Stimulated activated CD8-positive, alpha-beta memory T cell treated with anti-CD3 and anti-CD28 coated beads, Interleukin-4, amount 100 ng/mL, for 1 hour (primary cell): ENCODE measurements around the gene NACC1.
A peak's percentile ranks its signal among the peaks of the same experiment; 100 is the strongest.

Experiments
- DNase-seq, 2 donors: peaks; one replicate each; pipeline ENCODE4 v3.0.0-alpha.2; 2020; ENCODE audit warnings: low read depth in 2 of 2, low spot score in 1 of 2

The NACC1 gene

GRCh38 chr19:13117772-13118423, at the start of gene NACC1:
Gene NACC1 (plus strand): TSS chr19:13118264. CDS start chr19:13135208, 16,944 bp downstream.
- peak; percentile 57 to 74 for DNase-seq

GRCh38 chr19:13069415-13070359, 48.4 kb upstream of the NACC1 start:
- DNase-seq = no peak

GRCh38 chr19:13070425-13071140, 47.5 kb upstream of the NACC1 start:
- no peak for DNase-seq

- DNase-seq = no peak
Observed at GRCh38 chr19:13071444-13072187, 46.4 kb upstream of the NACC1 start.

- DNase-seq = no peak
Observed at GRCh38 chr19:13072188-13072908, 45.7 kb upstream of the NACC1 start.

- DNase-seq = no peak
Observed at GRCh38 chr19:13073263-13073662, 44.8 kb upstream of the NACC1 start.

- no peak for DNase-seq
Observed at GRCh38 chr19:13074378-13074777, 43.7 kb upstream of the NACC1 start.

- DNase-seq = no peak
Observed at GRCh38 chr19:13076320-13076719, 41.7 kb upstream of the NACC1 start.

GRCh38 chr19:13076787-13077186, 41.3 kb upstream of the NACC1 start:
- DNase-seq = no peak

- no peak for DNase-seq
Observed at GRCh38 chr19:13077240-13077639, 40.8 kb upstream of the NACC1 start.

GRCh38 chr19:13078381-13078780, 39.7 kb upstream of the NACC1 start:
- no peak for DNase-seq

- DNase-seq = no peak
Observed at GRCh38 chr19:13078897-13079541, 39.0 kb upstream of the NACC1 start.

- DNase-seq = no peak
Observed at GRCh38 chr19:13079542-13079986, 38.5 kb upstream of the NACC1 start.

- no peak for DNase-seq
Observed at GRCh38 chr19:13082192-13083007, 35.7 kb upstream of the NACC1 start.

GRCh38 chr19:13083008-13083404, 35.1 kb upstream of the NACC1 start:
- no peak for DNase-seq

- DNase-seq = no peak
Observed at GRCh38 chr19:13083627-13084026, 34.4 kb upstream of the NACC1 start.

- no peak for DNase-seq
Observed at GRCh38 chr19:13085666-13086065, 32.4 kb upstream of the NACC1 start.

GRCh38 chr19:13086341-13086740, 31.7 kb upstream of the NACC1 start:
- no peak for DNase-seq

- no peak for DNase-seq
Observed at GRCh38 chr19:13087295-13087694, 30.8 kb upstream of the NACC1 start.
